NCI-H2107 treated with DMSO at 0.1 percent for 48 hours (cell line): Measurements from ENCODE around the gene LMO7.

Source experiments
- DNase-seq: peaks from one replicate; lab custom pipeline; 2025; ENCODE audit not compliant: unreplicated experiment; lab: John Stamatoyannopoulos, UW

Gene LMO7

DNA sequence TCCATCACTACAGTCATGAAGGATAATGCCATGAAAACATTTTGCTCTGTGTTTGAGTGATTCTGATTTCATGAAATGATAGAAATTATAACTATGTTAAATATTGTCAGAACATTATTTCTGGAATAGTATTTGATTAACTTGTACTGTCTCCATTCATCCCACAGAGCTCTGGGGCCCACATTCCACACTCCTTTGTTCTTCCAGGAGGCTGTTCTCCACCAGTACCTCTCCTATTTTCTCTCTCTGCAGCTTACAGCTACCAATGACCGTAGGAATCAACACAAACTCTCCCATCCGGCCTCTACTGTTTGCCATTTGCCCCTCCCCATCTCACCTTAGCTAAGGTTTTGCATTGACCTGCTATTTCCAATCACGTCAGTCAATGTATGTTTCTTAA, 240.9 kb downstream of the LMO7 start:
- no peak for DNase-seq

GRCh38 chr13:75879656-75880055, 243.5 kb downstream of the LMO7 start:
- DNase-seq = no peak

DNA sequence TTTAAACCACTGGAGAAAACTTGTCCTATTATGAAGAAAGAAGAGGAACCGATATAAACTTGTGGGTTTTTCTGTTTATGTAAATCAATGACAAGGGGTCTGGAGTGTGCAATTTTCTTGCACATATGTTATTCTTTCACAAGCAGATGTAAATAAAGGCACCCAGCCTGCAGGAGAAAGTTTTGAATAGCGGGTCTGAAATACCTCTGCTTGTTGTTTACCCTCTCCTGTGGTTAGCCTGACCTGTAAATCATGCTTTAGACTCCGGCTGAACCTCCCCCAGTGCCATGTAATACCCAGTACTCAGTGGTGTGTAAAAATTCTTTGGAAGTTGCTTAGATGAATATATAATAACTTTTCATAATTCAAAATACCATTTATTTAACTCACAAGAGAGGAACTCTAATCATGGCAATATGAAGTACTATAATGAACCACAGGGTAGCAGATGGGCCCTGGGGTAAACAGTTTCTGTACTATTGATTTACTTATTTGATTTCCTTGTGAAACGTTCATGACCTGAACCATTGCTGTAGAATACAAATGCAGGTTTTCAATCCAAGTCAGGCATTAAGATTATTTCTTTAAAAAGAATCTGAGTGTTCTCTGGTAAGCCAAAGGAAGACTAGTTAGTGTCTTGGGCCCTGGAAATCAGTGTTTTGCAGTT, 245.1 kb downstream of the LMO7 start:
- DNase-seq = no peak

- no peak for DNase-seq
Observed at GRCh38 chr13:75882261-75882660, 246.1 kb downstream of the LMO7 start.

- no peak for DNase-seq
Observed at GRCh38 chr13:75889427-75889826, 253.3 kb downstream of the LMO7 start.

- DNase-seq = no peak
Observed at GRCh38 chr13:75895168-75895567, 259.0 kb downstream of the LMO7 start.

DNA sequence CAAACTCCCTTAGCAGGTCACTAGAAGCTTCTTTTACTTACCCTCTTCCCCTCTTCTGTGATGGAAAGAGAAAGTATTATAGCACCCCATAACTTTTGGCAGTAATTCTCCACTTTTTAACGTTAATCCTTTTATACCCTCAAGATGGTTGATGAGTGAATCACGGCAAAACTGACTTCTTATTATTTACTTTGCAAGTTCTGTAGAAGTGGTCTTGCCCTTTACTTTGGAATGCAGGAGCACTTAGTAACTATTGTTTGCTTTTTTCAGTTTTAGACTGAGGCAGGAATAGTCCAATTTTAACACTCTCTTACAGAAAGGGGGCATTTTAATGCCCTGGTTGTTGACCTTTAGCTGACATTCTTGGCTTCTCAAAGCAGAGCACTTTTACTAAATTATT, 260.1 kb downstream of the LMO7 start:
- no peak for DNase-seq

- no peak for DNase-seq
Observed at GRCh38 chr13:75897386-75897785, 261.3 kb downstream of the LMO7 start.

DNA sequence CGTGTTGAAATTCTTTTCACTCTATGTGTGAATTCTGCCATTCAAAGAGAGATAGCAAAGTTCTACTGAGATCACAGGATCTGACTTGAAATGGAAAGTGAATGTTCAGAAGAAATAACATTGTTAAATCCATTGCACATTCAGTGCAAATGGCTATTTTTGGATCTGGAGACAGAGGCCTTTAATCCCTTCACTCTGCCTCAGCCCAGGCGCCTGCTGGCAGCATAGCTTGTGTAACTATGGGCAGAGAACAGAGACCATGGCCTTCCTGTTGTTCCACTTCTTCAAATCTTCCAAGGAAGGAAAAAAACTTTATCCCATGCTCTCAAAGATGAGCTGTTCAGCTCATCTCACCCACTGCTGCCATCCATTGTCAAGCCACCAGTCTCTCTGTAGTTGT, 265.4 kb downstream of the LMO7 start:
- DNase-seq = no peak

DNA sequence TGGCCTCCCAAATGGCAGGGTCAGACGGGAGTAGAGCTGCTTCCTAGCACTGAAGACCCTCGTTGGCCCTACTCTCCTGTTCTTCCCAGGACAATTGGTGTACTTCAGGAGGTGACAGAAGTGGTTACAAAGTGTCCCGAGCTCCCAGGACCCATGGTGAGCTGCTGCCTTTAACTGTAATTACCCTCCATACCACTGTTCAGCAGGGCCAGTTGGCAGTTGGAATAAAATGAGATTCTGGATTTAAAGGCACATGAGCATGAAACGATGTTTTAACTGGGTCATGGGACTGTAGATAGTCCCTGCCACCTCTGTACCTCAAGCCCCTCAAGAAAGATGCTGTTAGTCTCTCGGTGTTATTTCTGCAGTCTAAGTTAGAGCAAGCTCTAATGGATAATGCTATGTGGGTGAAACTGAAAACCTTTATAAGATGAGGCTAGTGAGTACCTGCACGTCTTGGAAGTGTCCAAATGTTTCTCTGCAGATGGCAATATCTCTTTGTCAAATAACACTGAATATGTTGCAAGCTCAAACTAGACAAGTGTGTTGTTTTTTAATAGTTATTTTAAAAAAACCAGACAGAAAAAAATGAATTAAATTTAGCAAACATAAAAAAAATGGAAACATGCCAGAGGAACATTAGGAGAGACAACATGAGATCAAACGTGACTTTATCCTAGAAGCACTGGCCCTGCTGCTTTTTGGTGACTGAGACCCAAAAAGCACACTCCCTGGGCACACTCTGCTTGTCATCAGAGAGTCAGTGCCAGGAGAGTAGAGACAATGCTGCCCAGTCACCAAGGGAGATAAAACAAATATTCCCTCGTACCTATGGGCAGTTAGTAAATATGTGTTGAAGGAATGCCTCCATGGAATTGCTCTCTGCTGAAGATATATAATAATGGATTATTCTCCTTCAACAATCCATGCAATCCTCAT, 266.3 kb downstream of the LMO7 start:
- DNase-seq = no peak

- no peak for DNase-seq
Observed at GRCh38 chr13:75904012-75904411, 267.9 kb downstream of the LMO7 start.

- DNase-seq = no peak
Observed at GRCh38 chr13:75906315-75906714, 270.2 kb downstream of the LMO7 start.

- DNase-seq = no peak
Observed at GRCh38 chr13:75907044-75907443, 270.9 kb downstream of the LMO7 start.

DNA sequence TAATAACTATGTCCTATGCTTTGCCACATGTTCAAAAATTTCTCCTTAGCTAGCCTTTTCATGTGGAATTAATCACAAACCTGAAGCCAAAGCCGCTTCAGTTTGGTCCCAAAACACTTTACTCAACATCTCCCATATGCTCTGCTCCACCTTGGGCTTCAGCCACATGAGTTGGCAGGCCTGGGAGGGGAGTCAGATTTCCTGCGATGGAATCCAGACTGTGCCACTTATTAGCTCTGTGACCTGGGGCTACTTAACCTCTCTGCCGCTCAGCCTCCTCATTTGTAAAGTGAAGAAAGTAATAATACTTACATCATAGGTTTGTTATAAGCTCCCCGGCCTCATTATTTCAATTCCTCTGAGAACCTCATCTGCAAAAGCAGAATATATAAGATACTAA, 272.0 kb downstream of the LMO7 start:
- no peak for DNase-seq
